OCI-LY1 (cell line): ENCODE data around the gene PAX3.

Experiments
- CTCF ChIP-seq: fragments of 200-600 bp; sonication (generic), shearing (Covaris generic); IDR thresholded peaks from 2 replicates; pipeline ENCODE4 v1.5.1; 2017; ENCODE audit warnings: mild to moderate bottlenecking, antibody characterized with exemption, low read length, moderate library complexity, mixed read lengths
- EZH2 ChIP-seq: fragments of 200-600 bp; sonication (generic), shearing (Covaris generic); IDR thresholded peaks from 2 replicates; pipeline ENCODE4 v1.8.0; 2017; ENCODE audit warnings: borderline replicate concordance, mixed run types, mild to moderate bottlenecking, antibody characterized with exemption, low read length, moderate library complexity, mixed read lengths

DNA sequence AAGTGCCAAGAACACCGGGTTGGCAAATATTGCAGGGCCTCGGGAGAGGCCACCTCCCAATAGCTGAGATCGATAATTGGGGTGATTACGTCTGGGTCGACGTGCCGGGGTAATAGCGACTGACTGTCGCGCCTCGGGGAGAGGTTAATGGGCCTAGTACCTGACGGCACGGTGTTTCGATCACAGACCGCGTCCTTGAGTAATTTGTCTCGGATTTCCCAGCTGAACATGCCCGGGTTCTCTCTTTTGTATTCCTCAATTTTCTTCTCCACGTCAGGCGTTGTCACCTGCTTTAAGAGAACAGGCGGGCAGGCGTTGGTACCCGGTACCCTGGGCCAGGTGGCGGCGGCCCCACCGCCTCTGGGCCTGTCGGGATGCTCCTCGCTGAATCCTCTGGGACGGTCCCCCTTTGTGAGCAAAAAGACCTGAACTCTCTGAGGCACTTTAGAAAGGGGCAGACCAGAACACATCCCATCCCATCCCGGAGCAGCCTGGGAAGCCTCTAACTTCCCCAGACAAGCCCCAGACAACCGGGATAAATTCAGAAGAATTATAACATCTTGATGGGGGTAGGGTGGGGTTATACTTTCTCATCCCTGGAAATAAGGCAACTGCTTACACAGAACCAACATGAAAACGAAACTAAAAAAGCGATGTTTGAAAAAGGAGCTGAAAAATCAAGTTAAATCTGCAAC is 3.3 kb downstream of the PAX3 start:
- no peak for TF ChIP-seq CTCF
- TF ChIP-seq EZH2: no peak
